HG02840 (cell line): ENCODE results near the gene TNFAIP2.
"Not testable (repeated sequence)": the region's sequence is repeated elsewhere in the genome, so short reads cannot be mapped to it uniquely, and the experiment has no call there.

Experiments used
- ATAC-seq: cut with Tn5 transposase; IDR thresholded peaks from one replicate; pipeline ENCODE4 v1.9.1; 2021; ENCODE audit warnings: mild to moderate bottlenecking, moderate library complexity, moderate number of reproducible peaks; ENCODE audit not compliant: unreplicated experiment, low FRiP score

The TNFAIP2 gene

DNA sequence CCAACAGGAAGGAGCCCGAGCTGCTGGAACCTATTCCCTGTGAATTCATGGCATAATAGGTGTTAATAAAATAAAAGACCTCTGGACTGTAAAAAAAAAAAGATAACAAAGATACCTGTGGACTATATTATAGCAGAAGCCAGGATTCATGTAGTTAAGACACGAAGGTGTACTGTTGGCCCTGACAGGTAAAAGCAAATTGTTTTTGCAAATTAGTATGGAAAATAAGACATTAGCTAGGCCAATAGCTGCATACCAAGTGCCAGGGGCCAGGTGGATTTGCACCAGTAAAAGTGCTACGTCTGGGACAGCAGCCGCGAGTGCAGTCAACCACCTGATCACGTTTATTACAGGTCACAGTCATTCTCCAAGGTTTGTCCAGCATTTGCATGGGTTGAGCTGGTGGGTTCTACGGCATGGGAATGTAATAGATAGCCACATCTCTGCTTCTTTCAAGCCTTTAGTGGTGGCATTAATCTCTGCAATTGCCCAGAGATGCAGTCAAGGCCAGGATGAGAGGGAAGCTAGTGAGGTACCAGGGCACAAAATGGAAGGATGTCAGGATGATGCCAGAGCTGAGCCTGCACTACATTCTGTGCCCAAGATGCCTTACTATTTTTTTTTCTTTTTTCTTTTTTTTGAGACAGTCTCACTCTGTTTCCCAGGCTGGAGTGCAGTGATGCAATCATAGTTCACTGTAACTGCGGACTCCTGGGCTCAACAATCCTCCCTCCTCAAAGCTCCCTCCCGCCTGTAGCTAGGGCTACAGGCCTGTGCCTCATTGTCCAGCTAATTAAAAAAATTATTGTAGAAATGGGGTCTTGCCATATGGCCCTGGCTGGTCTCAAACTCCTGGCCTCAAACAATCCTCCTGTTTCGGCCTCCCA lies 26.3 kb downstream of the TNFAIP2 start:
- no peak for ATAC-seq

DNA sequence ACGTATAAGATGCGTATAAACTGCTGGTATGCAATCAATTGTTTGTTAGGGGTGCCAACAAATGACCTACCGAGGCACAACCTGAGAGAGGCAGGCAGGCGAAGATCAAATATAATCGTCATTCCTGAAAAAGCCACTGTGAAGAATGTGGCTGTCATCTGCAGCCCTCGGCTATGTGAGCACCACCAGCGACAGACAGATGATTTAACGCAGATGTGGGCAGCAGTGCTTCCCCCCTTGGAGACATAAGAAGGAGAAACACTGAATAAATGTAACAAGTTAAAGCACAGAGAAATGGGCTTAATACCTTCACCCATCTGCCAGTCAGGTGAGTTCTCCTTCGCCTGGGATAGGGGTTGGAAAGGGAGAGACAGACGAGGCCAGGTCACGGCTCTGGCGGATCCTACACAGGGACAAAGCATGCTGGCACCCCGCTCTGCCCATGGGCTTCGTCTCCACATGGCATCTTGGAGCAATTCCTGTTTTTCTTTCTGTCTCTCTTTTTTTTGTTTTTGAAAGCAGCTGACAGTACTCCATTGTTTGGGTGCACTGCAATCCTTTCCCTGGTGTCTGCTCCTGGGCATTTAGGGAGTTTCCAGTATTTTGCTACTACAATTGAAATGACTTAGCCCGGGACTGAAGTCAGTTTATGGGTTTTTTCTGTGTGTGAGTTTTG lies 28.1 kb downstream of the TNFAIP2 start:
- no peak for ATAC-seq

DNA sequence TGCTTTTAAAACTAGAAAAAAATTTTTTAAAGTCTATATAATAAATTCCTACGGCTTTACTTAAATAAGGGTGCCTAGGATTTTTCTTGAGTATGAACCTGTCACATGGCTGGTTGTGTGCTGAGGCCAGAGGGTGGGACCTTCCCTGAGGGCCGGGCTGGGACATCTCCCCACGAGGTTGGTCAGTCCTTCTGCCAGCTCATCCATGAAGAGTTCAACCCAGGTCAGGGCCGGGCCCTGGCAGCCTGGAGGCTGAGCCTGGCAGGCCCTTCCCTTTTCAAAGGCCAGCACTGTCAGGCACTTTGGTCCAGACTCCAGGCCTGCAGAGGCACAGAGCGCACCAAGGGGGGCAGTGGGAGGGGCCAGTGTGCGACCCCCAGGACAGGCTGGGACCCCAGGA lies 31.7 kb downstream of the TNFAIP2 start:
- ATAC-seq = no peak

DNA sequence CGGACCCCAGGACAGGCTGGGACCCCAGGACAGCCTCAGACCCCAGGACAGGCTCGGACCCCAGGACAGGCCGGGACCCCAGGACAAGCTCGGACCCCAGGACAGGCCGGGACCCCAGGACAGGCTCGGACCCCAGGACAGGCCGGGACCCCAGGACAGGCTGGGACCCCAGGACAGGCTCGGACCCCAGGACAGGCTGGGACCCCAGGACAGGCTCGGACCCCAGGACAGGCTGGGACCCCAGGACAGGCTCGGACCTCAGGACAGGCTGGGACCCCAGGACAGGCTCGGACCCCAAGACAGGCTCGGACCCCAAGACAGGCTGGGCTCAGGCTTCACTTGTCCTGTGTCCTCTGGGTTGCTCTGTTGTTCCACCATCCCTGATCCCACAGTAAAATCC lies 32.2 kb downstream of the TNFAIP2 start:
- not testable (repeated sequence) for ATAC-seq

DNA sequence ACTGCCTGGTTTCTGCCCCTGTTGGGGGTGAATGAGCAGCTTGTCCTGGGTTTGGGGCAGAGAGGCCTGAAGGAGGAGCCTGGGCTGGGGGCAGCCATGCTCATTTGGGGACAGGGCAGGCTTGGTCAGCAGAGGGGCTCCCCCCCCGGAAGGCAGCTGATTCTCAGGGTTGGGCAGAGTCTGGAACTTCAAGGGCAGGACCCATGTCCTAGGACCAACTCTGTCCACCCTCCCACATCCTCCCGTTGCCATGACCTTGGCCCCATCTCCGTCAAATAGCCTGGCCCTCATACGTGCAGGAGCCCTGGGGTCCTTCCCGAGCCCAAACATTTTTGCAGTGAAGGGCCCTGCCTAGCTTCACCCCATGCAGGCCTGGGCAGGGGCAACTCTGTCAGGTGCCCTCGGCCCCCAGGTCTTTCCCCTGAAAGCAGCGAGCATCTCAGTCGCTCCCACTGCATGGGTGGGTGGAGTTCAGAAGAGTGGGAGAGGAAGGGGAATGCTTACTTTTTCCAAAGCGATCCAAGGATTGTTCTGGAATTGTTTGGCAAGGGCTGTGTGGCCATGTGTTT lies 32.6 kb downstream of the TNFAIP2 start:
- no peak for ATAC-seq

DNA sequence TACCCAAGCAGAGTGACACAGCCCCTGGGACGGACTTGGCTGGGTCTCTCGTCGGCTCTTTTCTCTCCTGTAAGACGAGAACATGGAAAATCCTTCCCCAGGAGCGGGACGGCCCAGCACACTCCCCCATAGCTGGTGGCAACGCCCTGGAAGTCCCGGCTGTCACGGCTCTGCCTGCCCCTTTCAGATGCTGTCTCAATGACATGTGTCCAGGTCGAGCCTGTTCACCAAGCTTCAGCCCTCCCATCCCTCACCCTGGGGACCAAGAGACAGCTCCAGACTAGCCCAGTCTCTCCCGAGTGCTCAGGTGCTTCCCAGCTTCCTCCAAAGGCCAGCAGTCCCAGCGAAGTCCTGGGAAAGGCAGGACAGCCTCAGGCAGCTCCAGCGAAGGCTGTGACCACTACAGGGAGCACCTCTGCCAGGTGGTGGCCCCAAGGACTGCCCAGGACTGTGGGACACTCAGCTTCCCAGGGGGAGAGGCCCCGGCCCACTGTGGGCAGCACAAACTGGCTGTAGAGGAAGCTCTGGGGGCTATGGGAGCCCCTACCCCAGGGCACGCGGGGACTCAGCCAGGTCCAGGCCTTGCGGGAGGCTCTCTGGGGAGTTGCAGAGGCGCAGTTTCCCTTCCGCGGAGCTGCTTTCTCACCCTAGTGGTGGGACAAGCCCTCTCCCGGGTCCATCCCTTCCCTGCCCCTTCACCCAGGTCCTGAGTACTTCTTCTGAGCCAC lies 33.6 kb downstream of the TNFAIP2 start:
- ATAC-seq = no peak

DNA sequence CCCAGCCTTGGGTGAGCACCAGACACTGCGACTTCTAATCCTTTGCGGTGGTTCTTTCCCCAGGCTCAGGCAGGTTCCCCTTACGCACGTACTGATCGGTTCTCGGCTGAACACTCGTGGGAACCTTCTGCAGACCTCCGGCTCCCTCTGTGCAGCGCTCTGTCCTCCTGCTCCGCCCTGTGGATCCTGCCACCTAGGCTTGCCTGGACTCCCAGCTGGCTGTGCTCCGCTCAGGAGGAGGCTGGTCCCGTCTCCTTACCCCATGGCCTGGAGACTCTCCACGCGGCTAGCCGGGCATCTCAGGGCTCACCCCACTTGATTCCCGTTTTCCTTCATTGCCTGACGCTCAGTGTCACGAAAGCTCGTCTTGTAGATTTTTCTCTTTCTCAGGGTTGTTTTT lies 34.7 kb downstream of the TNFAIP2 start:
- no peak for ATAC-seq

DNA sequence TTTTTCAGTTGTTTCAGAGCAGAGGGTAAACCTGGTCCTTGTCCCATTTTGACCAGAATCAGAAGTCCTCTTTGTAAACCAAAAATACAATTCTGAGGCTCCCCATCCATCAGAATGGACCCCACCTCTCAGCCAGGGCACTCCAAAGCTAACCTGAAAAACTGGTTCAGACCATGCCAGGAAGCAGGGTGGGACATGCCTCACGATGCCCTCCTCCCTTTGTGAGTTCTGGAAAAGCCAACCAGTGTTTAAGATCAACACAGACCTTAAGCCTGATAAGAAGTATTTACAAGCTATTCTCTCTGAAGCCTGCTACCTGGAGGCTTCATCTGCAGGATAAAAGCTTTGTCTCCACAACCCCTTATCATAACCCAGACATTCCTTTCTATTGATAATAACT lies 35.4 kb downstream of the TNFAIP2 start:
- ATAC-seq = no peak

DNA sequence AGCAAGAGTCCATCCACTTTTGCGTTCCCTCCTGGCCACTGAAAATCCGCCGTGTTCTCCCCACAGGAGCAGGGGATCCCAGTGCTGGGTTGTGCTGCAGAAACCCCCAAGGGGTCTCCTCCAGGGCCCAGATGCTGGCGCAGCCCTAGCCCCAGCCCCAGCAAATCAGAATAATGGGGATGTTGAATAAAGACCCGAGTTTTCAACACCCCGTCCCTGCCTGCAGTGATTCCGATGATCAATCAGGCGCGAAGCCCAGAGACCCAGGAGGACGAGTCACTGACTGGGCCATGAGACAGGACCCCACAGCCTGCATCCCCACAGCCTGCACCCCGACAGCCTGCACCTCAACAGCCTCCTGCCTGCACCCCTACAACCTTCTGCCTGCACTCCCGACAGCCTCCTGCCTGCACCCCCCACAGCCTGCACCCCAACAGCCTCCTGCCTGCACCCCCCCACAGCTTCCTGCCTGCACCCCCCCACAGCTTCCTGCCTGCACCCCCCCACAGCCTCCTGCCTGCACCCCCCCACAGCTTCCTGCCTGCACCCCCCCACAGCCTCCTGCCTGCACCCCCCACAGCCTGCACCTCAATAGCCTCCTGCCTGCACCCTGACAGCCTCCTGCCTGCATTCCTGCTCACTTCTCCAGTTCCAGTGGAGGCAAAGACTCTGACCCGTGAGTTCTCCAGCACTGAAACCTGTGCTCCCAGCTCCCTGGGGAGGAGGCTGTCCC lies 37.2 kb downstream of the TNFAIP2 start:
- ATAC-seq = no peak

DNA sequence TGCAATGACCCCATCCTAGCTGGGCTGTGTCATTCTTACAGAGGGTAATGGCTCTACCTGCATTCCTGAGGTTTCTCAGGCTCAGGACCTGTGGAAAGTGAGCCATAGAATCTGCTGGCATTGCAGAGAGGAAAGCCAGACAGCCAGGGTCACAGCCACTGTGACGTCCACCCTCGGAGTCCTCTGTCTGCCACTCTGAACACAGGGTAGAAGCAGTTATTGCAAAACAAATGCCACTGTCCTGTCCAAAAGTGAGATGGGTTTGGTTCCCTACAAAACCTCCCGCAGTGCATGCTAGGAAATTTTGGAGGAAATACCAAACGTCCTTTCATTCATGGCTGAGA lies 37.8 kb downstream of the TNFAIP2 start:
- ATAC-seq = no peak

DNA sequence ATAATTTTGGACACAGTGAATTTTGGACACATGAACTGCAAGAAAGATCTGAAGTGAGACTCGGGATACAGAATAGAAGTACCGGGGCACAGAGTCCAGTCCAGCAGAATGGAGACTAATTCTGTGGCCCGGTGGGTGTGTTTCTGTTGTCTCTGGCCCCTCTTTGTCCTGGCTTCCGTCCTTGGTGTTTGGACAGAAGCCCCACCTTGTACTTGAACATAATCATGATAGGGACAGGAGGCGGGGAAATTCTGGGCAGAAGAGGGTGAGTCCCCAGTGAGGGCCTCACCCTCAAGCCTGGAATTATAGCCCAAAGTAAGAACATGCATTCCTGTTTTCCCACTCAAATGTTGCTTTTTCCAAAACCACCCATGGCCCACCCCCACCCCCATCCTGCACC lies 39.9 kb downstream of the TNFAIP2 start:
- no peak for ATAC-seq

DNA sequence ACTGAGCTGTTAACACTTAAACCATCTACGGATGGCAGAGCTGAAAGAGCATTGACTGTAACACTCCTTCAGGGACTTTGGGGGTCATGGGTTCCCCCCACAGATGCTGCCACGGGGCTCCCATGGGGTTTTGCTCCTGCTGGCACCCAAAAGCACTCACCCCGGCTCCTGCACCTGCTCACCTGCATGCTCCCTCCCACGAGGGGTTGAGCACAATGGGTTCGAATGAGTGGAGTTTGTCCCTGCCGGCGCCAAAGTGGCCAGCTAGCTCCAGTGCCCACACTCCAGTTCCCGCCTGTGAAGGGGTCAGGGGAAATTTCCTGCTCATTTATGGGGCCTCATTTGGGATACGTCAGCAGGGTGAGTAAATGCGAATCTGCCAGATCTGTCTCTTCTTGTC lies 40.7 kb downstream of the TNFAIP2 start:
- no peak for ATAC-seq

DNA sequence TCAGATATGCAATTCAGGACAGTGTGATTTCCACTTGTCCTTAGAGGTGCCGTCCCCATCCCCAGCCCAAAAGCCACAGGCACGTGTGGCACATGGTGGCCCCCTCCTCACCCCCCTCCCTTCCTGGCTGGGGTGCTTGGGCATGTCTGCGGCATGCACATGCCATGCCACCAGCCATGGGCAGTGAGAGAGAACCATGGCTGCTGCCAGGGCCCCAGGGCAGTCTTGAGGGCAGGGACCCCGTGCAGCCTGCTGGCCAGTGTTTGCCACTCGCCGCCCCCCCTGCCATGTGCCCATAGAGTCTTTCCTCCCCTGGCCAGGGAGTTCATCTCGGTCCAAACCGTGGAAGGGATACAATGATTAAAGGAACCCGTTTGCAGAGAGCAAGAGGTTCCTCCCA lies 41.5 kb downstream of the TNFAIP2 start:
- ATAC-seq = no peak

DNA sequence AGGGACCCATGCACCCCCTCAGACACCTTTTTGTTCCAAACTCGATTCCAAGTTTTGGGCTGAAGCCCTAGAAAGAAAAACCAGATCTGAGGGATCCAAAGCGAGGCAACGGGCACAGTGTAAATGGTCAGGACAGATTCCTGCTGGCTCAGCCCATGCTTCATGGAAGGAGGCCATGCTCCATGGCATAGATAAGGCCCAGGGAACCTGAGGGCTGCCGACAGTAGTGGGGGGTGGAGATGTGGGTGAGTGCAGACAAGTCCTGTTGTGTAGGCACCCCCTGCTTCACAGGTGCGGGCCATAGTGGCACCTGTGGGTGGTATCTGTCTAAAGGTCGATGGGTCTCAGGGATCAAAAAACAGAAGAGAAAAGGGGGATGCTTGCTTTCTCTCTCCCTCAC lies 42.1 kb downstream of the TNFAIP2 start:
- no peak for ATAC-seq

DNA sequence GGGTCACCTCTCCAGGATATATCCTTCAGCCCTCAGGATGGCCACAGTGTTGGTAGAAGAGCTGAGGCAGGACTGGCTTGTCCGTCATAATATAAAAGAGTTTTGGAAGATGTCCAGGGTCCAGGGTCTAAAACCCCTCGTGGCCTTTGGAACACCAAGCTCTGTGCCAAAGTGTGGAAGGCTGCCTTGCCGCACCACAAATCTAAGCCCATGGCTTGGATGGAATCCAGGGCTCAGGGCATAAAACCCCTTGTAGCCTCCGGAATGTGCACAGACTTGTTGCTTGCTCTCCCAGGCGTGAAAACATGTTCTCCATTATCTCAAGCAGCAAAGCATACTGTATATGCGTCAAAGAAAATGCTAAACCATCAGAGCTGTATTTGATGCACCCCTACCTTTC lies 46.7 kb downstream of the TNFAIP2 start:
- ATAC-seq = no peak

DNA sequence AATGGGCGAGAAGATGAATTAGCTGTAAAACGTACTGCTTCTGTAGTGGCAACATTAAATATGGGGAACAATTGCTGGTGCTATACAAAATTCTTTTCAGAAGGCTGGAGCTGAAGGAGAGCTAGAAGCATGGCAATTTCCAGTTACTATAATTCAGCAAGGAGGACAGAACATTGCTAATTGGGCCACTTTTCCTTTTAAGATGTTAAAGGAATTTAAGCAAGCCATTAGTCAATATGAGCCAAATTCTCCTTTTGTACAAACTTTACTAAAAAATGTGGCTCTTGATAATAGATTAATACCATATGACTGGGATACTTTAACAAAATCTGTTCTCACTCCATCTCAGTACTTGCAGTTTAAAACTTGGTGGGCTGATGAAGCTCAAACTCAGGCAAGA lies 47.9 kb downstream of the TNFAIP2 start:
- ATAC-seq = not testable (repeated sequence)

DNA sequence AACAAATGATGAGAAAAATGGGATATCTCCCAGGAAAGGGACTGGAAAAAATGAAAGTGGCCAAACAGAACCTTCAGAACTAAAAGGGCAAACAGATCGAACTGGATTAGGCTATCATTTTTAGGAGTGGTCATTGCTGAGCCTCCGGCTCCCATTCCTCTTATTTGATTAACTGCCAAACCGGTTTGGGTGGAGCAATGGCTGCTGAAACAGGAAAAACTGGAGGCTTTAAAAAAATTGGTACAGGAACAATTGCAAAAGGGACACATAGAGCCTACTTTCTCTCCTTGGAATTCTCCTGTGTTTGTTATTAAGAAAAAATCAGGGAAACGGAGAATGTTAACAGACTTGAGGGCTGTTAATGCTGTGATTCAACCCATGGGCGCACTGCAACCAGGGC lies 49.7 kb downstream of the TNFAIP2 start:
- ATAC-seq = no peak

DNA sequence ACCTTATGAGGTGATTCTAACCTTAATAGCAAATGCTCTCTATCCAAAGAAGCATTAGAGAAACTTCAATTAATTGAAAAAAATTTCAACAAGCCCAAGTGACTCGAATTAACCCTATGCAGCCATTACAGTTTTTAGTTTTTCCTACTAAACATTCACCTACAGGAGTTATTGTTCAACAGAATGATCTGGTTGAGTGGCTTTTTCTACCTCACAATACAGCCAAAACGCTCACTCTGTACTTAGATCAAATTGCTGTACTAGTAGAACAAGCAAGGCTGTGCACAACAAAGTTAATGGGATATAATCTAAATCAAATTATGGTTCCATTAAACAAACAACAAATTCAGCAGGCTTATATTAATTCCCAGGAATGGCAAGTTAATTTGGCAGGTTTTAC lies 50.6 kb downstream of the TNFAIP2 start:
- not testable (repeated sequence) for ATAC-seq

DNA sequence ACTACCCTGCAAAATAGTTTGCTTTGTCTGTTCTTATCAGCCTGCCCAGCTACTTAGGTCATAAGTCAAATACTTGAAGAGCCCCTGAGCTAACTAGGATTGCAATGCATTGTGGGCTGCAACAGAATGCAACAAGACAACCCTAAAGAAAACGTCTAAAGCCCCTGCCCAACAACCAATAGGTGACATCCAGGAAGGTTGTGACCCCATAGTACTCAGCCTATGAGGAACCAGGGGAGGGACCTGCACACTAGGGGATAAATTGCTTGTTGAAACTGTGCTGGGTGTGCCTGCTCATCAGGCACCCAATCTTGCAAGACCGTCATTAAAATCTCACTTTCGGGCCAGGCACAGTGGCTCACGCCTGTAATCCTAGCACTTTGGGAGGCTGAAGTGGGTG lies 52.9 kb downstream of the TNFAIP2 start:
- ATAC-seq = not testable (repeated sequence)

DNA sequence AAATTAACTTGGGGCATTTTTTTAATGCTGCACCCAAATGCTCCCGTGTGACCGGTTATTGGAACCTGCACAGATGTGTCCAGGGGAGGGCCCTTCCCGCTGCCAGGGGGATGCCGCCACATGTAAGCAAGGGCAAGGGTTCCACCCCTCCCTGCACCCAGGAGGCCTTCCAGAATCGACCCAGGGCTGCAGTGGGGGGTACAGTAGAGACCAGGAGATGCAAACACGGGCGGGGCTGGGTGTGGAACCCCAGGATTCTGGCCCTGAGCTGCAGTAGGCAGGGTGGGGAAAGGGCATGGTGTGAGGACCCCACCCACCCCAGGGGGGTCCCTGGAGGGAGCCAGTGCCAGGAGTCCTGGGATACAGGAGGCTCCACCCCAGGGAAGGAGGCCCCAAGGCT lies 54.1 kb downstream of the TNFAIP2 start:
- ATAC-seq = no peak
